22Rv1 (cell line): ENCODE results near the gene THTPA.

Experiments
- ZFX ChIP-seq: fragments of 450-650 bp; IDR thresholded peaks from 2 replicates; pipeline ENCODE4 v1.6.1; 2017; ENCODE audit warnings: antibody characterized with exemption, borderline replicate concordance
- TF ChIP-seq, protein P1 (sequence below): fragments of 450-650 bp; IDR thresholded peaks from 2 replicates; pipeline ENCODE4 v1.5.1; 2017; ENCODE audit warnings: mild to moderate bottlenecking

DNA sequence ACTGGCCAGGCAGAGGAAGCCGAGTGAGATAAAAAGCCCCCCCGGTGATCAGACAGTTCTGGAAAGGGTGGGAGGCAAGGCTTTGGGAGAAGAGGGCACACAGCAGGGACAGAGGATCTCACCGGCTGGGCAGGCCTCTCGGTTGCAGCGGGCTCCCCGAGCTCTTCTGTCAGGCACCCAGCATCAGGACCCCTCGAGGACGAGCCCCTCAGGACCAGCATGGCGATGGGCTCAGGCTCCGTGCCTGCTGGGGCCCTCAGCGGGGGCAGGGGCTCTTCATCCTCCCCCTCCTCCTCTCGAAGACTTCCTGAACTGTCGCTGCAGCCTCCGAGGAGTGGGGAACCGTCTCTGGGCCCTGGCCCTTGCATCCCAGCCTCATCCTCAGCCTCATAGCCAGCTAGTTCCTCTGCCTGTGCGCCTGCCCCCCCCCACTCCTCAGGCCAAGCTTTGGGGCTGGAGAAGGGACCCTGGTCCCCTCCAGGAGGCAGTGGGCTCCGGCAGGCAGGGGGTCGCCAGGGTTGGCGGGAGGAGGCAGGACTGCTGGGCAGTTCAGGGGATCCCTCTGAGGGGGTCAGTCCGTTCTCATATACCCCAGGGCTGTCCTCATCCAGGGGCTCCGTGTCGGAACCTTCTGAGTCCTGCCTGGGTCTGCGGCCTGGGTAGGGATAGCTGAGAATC lies 14.9 kb downstream of the THTPA start:
- TF ChIP-seq, protein P1, sequence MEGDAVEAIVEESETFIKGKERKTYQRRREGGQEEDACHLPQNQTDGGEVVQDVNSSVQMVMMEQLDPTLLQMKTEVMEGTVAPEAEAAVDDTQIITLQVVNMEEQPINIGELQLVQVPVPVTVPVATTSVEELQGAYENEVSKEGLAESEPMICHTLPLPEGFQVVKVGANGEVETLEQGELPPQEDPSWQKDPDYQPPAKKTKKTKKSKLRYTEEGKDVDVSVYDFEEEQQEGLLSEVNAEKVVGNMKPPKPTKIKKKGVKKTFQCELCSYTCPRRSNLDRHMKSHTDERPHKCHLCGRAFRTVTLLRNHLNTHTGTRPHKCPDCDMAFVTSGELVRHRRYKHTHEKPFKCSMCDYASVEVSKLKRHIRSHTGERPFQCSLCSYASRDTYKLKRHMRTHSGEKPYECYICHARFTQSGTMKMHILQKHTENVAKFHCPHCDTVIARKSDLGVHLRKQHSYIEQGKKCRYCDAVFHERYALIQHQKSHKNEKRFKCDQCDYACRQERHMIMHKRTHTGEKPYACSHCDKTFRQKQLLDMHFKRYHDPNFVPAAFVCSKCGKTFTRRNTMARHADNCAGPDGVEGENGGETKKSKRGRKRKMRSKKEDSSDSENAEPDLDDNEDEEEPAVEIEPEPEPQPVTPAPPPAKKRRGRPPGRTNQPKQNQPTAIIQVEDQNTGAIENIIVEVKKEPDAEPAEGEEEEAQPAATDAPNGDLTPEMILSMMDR, result no peak
- TF ChIP-seq ZFX, result no peak
